ENCODE measurements around the gene GPX3.

GRCh38 chr5:151058891-151059489 is 38.6 kb downstream of the GPX3 start:
- TF ChIP-seq NFE2 (CRISPR knock-in tag; IDR thresholded peaks at IDR 0.05) (no peak), FOXK2 (IDR thresholded peaks at IDR 0.05) (no peak), POLR2A (IDR thresholded peaks at IDR 0.05; ENCODE audit: insufficient read depth in 1 of 2, low read depth in 2 of 2, low read length in 2 of 2) (no peak), KLF9 (CRISPR knock-in tag; IDR thresholded peaks at IDR 0.05; ENCODE audit: low read depth) (no peak), CEBPG (CRISPR knock-in tag; IDR thresholded peaks at IDR 0.05) (no peak), MAX (IDR thresholded peaks at IDR 0.05) (no peak), FOXJ3 (CRISPR knock-in tag; IDR thresholded peaks at IDR 0.05; ENCODE audit: borderline replicate concordance) (no peak)
